Esophagus squamous epithelium (tissue), 5 donors: Measurements from ENCODE around the gene ATP1A4. TPM values are rescaled to one million over a fixed set of nuclear protein-coding genes. Genes with fewer than 3 reads are reported as not detected.
A peak's percentile ranks its signal among the peaks of the same experiment; 100 is the strongest.

Experiments used
- DNase-seq: peaks from one replicate; lab custom pipeline; 2025; lab: John Stamatoyannopoulos, UW
- H3K27ac ChIP-seq, 4 donors: fragments of 200-600 bp; sonication (generic); one replicate each; pipeline ENCODE4 v1.5.1; 2016 to 2019; ENCODE audit warnings: mild to moderate bottlenecking in 1 of 4
- H3K27me3 ChIP-seq, 4 donors: fragments of 200-600 bp; sonication (generic); 1 replicate in 3 of 4; 2 replicates in 1 of 4; pipeline versions ENCODE4 v1.5.1 to v1.6.0; 2017 to 2021; ENCODE audit warnings: antibody characterized with exemption in 1 of 4
- H3K36me3 ChIP-seq, 3 donors: fragments of 200-600 bp; sonication (generic); one replicate each; pipeline ENCODE4 v1.5.1; 2016 to 2019
- H3K4me1 ChIP-seq, 3 donors: fragments of 200-600 bp; sonication (generic); one replicate each; pipeline ENCODE4 v1.5.1; 2017 to 2019
- H3K4me3 ChIP-seq, 4 donors: fragments of 200-600 bp; sonication (generic); 1 replicate in 3 of 4; 2 replicates in 1 of 4; pipeline ENCODE4 v1.5.1; 2016 to 2019; ENCODE audit warnings: mild to moderate bottlenecking in 2 of 4, moderate library complexity in 1 of 4
- H3K9me3 ChIP-seq, 3 donors: fragments of 200-600 bp; sonication (generic); one replicate each; pipeline ENCODE4 v1.5.1; 2016 to 2019
- POLR2A ChIP-seq, 4 donors: fragments of 450-650 bp; IDR thresholded peaks; one replicate each; pipeline ENCODE4 v1.6.1; 2017; ENCODE audit warnings: antibody characterized with exemption in 4 of 4, mild to moderate bottlenecking in 4 of 4, moderate library complexity in 3 of 4
- WGBS, 2 donors: methylation state at CpG; one replicate each; pipeline ENCODE4 v1.1.5; 2018; 5-methylcytosine and 5-hydroxymethylcytosine counted together
- intact Hi-C: fragments of 100-400 bp; cut with DNase I; formaldehyde crosslinking; loops from one replicate; pipeline ENCODE4 v1.15.0; 2022
- total RNA-seq, 4 donors: library from RNA; depleted of rRNA; stranded (reverse); fragments of >200 nt; gene quantifications; one replicate each; pipeline ENCODE4 v1.1.0, GENCODE V29; 2016
- TF ChIP-seq, protein P1 (sequence below), 6 experiments: fragments of 450-650 bp in 4 of 6; fragments of 200-600 bp in 2 of 6; sonication (generic) in 2 of 6; IDR thresholded peaks; one replicate each; pipeline ENCODE4 v1.5.1; 2016 to 2019; ENCODE audit warnings: antibody characterized with exemption in 6 of 6, mild to moderate bottlenecking in 4 of 6, moderate library complexity in 4 of 6
- donor health status: DM: yes; HTN: yes; CAD: no.

ATP1A4 gene
- total RNA-seq, 4 donors from 2014 or later, result 0.19 to 1.8 TPM; not detected in 2

DNA sequence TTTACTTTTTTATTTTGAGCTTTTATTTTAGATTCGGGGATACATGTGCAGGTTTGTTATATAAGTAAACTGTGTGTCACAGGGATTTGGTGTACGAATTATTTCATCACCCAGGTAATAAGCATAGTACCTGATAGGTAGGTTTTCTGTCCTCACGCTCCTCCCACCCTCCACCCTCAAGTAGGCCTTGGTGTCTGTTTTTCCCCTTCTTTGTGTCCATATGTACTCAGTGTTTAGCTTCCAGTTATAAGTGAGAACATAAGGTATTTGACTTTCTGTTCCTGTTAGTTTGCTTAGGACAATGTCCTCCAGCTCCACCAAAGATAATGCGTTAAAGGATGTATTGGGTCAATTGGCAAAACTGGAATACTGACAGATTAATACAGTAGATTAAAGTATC is 5.8 kb downstream of the ATP1A4 start:
- no peaks in the 10 kb centered on the region for H3K4me1 ChIP-seq
- 68 to 76% methylated on average over 4 of the region's 4 CpGs for WGBS, 2 donors

DNA sequence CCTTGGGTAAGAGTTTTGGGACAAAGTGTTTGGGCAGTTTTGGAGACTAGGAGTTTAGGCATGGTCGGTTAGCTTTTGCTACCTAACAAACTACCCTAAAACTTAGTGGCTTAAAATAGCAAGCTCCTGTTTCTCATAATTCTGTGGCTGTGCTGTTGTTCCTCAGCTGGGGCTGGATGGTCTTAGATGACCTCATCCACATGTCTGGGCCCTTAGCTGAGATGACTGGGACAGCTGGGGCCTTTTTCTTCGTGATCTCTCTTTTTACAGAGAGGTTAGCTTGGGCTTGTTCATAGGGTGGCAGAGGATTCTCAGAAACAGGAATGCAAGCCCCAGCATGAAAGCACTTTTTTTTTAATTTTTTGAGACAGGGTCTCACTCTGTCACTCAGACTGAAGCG is 6.6 kb downstream of the ATP1A4 start:
- intact Hi-C loops, result no loop called here
- no peaks in the 10 kb centered on the region for H3K36me3 ChIP-seq
- H3K27ac ChIP-seq, result no peak overlapping the region
- H3K4me3 ChIP-seq, result no peak overlapping the region
- no peaks in the 10 kb centered on the region for H3K27me3 ChIP-seq
- H3K9me3 ChIP-seq, result no peaks in the 10 kb centered on the region
- WGBS, 2 donors, result 67 to 80% methylated on average over 3 of the region's 3 CpGs
- TF ChIP-seq, protein P1, sequence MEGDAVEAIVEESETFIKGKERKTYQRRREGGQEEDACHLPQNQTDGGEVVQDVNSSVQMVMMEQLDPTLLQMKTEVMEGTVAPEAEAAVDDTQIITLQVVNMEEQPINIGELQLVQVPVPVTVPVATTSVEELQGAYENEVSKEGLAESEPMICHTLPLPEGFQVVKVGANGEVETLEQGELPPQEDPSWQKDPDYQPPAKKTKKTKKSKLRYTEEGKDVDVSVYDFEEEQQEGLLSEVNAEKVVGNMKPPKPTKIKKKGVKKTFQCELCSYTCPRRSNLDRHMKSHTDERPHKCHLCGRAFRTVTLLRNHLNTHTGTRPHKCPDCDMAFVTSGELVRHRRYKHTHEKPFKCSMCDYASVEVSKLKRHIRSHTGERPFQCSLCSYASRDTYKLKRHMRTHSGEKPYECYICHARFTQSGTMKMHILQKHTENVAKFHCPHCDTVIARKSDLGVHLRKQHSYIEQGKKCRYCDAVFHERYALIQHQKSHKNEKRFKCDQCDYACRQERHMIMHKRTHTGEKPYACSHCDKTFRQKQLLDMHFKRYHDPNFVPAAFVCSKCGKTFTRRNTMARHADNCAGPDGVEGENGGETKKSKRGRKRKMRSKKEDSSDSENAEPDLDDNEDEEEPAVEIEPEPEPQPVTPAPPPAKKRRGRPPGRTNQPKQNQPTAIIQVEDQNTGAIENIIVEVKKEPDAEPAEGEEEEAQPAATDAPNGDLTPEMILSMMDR (IDR thresholded peaks at IDR 0.05), result no peak
- TF ChIP-seq POLR2A (IDR thresholded peaks at IDR 0.05), result no peak
- DNase-seq, result no peak
- H3K4me1 ChIP-seq, result no peaks in the 10 kb centered on the region

More for the DNA sequence above, 5.8 kb downstream of the ATP1A4 start:
- Histone ChIP-seq H3K9me3 (no peaks in the 10 kb centered on the region), H3K27ac (no peak overlapping the region), H3K36me3 (no peaks in the 10 kb centered on the region), H3K4me3 (no peak overlapping the region), H3K27me3 (no peaks in the 10 kb centered on the region)
- no peak for DNase-seq
- intact Hi-C loops, result no loop called here
- TF ChIP-seq, protein P1 (IDR thresholded peaks at IDR 0.05), result no peak
- TF ChIP-seq POLR2A (IDR thresholded peaks at IDR 0.05), result no peak

DNA sequence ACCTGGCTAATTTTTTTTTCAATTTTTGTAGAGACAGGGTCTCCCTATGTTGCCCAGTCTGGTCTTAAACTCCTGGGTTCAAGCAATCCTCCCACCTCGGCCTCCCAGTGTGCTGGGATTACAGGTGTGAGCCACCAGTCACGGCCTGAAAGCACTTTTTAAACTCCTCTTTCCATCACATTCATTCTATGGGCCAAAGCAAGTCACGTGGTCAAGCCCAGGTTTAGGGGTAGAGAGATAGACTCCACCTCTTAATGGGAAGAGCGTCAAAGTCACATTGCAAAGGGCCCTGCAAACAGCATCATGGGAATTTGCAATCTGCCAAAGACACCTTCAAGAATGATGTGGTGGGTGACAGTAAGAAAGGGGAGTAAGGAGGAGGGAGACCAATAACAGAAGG is 7.1 kb downstream of the ATP1A4 start:
- Histone ChIP-seq H3K4me3 (no peak overlapping the region), H3K27ac (no peak overlapping the region), H3K4me1 (no peaks in the 10 kb centered on the region), H3K36me3 (no peaks in the 10 kb centered on the region), H3K27me3 (no peaks in the 10 kb centered on the region), H3K9me3 (no peaks in the 10 kb centered on the region)
- DNase-seq, result no peak
- intact Hi-C loops, result no loop called here
- no peak for TF ChIP-seq POLR2A (IDR thresholded peaks at IDR 0.05)
- TF ChIP-seq, protein P1 (IDR thresholded peaks at IDR 0.05), result no peak
- WGBS, 2 donors, result 79 to 83% methylated on average over 2 to 4 of the region's 4 CpGs

DNA sequence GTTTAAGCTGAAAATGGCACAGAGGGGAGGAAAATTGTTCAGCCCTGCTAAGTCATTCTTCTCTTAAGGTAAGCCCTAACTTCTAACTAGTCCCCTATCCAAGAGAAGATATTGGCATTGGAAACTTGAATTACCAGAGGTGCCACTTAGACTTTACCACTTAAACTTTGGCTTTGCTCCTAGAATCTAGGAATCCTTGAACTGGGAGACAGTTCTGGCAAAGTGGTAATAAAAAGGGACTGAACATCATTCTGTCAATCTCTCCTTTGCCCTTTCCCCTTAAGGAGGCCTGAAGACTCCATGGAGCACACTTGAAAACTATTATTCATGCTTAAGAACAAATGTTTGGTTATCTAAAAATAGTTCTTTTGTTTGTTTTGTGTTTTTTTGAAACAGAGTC is 8.4 kb downstream of the ATP1A4 start:
- Histone ChIP-seq H3K4me1 (no peaks in the 10 kb centered on the region), H3K36me3 (no peaks in the 10 kb centered on the region), H3K27ac (no peak overlapping the region), H3K27me3 (no peaks in the 10 kb centered on the region), H3K9me3 (no peaks in the 10 kb centered on the region), H3K4me3 (no peak overlapping the region)
- no peak for DNase-seq
- TF ChIP-seq, protein P1 (IDR thresholded peaks at IDR 0.05), result no peak
- no peak for TF ChIP-seq POLR2A (IDR thresholded peaks at IDR 0.05)
- intact Hi-C loops, result no loop called here

DNA sequence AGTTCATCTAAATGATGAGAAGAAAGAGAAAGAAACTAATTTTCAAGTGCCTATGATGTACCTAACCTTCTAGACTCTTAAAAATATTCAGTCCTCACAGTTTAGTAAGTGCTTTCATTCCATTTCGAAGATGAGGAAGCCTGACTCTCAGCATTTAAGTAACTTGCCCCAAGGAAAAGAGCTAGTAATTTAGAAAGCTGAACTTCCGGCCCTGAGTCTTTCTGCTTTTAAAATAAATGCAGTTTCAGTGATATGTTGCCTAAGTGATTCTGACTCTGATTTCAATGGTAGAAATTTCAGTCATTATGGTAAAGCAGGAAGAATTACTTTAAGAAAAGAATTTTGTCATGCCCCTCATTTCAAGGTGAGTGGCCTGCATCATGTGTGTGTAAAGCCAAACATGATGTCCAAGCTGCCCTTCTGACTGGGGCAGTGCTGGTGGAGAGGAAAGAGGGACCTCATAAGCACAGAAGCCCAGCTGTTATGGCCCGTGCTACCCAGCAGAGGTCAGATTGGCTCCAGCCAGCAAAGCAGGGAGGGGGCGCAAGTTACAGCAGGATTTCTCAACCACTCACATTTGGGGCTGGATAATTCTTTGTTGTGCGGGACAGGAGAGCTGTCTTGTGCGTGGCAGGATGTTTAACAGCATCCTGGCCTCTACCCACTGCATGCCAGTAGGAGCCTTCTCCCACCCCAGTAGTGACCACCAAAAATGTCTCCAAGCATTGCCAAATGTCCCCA is 10.7 kb downstream of the ATP1A4 start:
- Histone ChIP-seq H3K36me3 (no peaks in the 10 kb centered on the region), H3K27me3 (peaks cover 0 to 14% (median 0%) of the 10 kb centered on the region in 4 donors), H3K4me3 (no peak overlapping the region), H3K27ac (no peak overlapping the region), H3K4me1 (no peaks in the 10 kb centered on the region), H3K9me3 (no peaks in the 10 kb centered on the region)
- WGBS, 2 donors, result 63 to 67% methylated on average over 3 to 6 of the region's 6 CpGs
- intact Hi-C loops, result no loop called here
- DNase-seq, result no peak
- TF ChIP-seq, protein P1 (IDR thresholded peaks at IDR 0.05), result peak in 2 of 6 experiments; percentile 5 to 10
- TF ChIP-seq POLR2A (IDR thresholded peaks at IDR 0.05), result no peak
